Erythroblast (primary cell): ENCODE data around the gene CYTH3.

Experiments used
- GATA1 ChIP-seq: IDR thresholded peaks from 2 replicates; pipeline ENCODE4 v1.6.1; 2011; ENCODE audit warnings: low read depth, mild to moderate bottlenecking, control low read depth, low read length, moderate library complexity
- POLR2A ChIP-seq: IDR thresholded peaks from 2 replicates; pipeline ENCODE4 v1.6.1; 2011; ENCODE audit warnings: mild to moderate bottlenecking, low read length

DNA sequence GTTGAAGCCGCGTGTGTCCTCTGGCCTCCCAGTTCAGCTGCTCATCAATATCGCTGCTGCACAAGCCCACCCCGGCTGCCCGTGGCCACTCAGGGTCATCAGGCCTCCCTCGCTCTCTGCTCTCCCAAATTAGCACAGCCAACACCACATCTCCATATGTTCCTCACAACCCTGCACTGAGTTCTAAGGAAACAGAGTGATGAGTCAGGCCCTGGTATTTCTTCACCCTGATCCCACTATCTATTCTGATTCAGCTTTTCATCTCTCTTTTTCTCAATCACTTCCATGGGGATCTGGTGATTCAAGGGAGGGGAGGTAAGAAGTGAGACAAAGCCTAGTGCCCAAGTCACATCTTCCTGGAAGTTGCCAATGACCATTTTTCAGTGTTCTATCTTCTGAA lies 23.8 kb downstream of the CYTH3 start:
- TF ChIP-seq POLR2A (no peak), GATA1 (no peak)
